Measurements from ENCODE around the gene LPCAT2. TPM values are rescaled to one million over a fixed set of nuclear protein-coding genes. Genes with fewer than 3 reads are reported as not detected.

Gene LPCAT2
- polyA plus RNA-seq, 3 donors = 28.5 to 49.7 (median 47.1) TPM

- no peak overlapping the region for H3K4me2 ChIP-seq (replicated peaks; ENCODE audit: extremely low read depth, low read length, poor library complexity, severe bottlenecking)
- H3K9me3 ChIP-seq (replicated peaks in 1 of 2; ENCODE audit: control insufficient read depth in 1 of 2, insufficient read depth in 1 of 2, low read length in 2 of 2) = no peaks in the 10 kb centered on the region
- no peak overlapping the region for H3K9ac ChIP-seq (ENCODE audit: insufficient read depth, low read length, poor library complexity, severe bottlenecking)
- DNase-seq = no peak
- peaks cover 44 to 87% of the 10 kb centered on the region in 2 donors for H3K36me3 ChIP-seq (replicated peaks in 1 of 2; ENCODE audit: control insufficient read depth in 1 of 2, insufficient read depth in 2 of 2, low read length in 2 of 2)
- no peak overlapping the region for H3K4me3 Mint-ChIP-seq
- intact Hi-C loops (cut with micrococcal nuclease) = no loop called here
- no peaks in the 10 kb centered on the region for H3K79me2 ChIP-seq (ENCODE audit: insufficient read depth, low read length)
- no peak for TF ChIP-seq CTCF (IDR thresholded peaks at IDR 0.05)
- H3K27ac ChIP-seq (ENCODE audit: low read depth in 1 of 2, low read length in 2 of 2) = no peak overlapping the region
- no peak overlapping the region for H3K27ac Mint-ChIP-seq
- H3K27me3 ChIP-seq (ENCODE audit: control insufficient read depth in 2 of 2, insufficient read depth in 2 of 2, low read length in 2 of 2) = no peaks in the 10 kb centered on the region
- peaks cover 0 to 6% (median 0%) of the 10 kb centered on the region in 7 donors for H3K9me3 Mint-ChIP-seq
- H2AFZ ChIP-seq (ENCODE audit: insufficient read depth, low read depth, low read length, poor library complexity, severe bottlenecking) = no peak overlapping the region
- no peaks in the 10 kb centered on the region for H3K4me1 ChIP-seq (ENCODE audit: control insufficient read depth in 1 of 2, insufficient read depth in 2 of 2, low read length in 2 of 2)
- H3K36me3 Mint-ChIP-seq = peaks cover 58 to 68% of the 10 kb centered on the region in 2 donors
- no peaks in the 10 kb centered on the region for H4K20me1 ChIP-seq (ENCODE audit: insufficient read depth, low read length)
- H3K4me1 Mint-ChIP-seq = no peaks in the 10 kb centered on the region
- peaks cover 0 to 1% (median 0%) of the 10 kb centered on the region in 3 donors for H3K27me3 Mint-ChIP-seq (ENCODE audit: low read depth in 3 of 3)
- H3K4me3 ChIP-seq (replicated peaks in 1 of 3; ENCODE audit: low read depth in 2 of 3, low read length in 3 of 3) = no peak overlapping the region
These were observed 48.3 kb downstream of the LPCAT2 start for GRCh38 chr16:55557186-55557585.

- H3K36me3 ChIP-seq (replicated peaks in 1 of 2; ENCODE audit: control insufficient read depth in 1 of 2, insufficient read depth in 2 of 2, low read length in 2 of 2) = peaks cover 35 to 79% of the 10 kb centered on the region in 2 donors
- H3K27me3 Mint-ChIP-seq (ENCODE audit: low read depth in 3 of 3) = peaks cover 0 to 1% (median 0%) of the 10 kb centered on the region in 3 donors
- no peaks in the 10 kb centered on the region for H3K9me3 ChIP-seq (replicated peaks in 1 of 2; ENCODE audit: control insufficient read depth in 1 of 2, insufficient read depth in 1 of 2, low read length in 2 of 2)
- no peak overlapping the region for H3K27ac ChIP-seq (ENCODE audit: low read depth in 1 of 2, low read length in 2 of 2)
- no peak overlapping the region for H3K4me3 Mint-ChIP-seq
- H3K9ac ChIP-seq (ENCODE audit: insufficient read depth, low read length, poor library complexity, severe bottlenecking) = no peak overlapping the region
- no peak for TF ChIP-seq CTCF (IDR thresholded peaks at IDR 0.05)
- peaks cover 0 to 6% (median 0%) of the 10 kb centered on the region in 7 donors for H3K9me3 Mint-ChIP-seq
- no peaks in the 10 kb centered on the region for H3K79me2 ChIP-seq (ENCODE audit: insufficient read depth, low read length)
- no peaks in the 10 kb centered on the region for H4K20me1 ChIP-seq (ENCODE audit: insufficient read depth, low read length)
- peaks cover 0 to 1% of the 10 kb centered on the region in 2 donors for H3K4me1 ChIP-seq (ENCODE audit: control insufficient read depth in 1 of 2, insufficient read depth in 2 of 2, low read length in 2 of 2)
- DNase-seq = no peak
- no peak overlapping the region for H3K4me2 ChIP-seq (replicated peaks; ENCODE audit: extremely low read depth, low read length, poor library complexity, severe bottlenecking)
- intact Hi-C loops (cut with micrococcal nuclease) = no loop called here
- no peak overlapping the region for H2AFZ ChIP-seq (ENCODE audit: insufficient read depth, low read depth, low read length, poor library complexity, severe bottlenecking)
- H3K27me3 ChIP-seq (ENCODE audit: control insufficient read depth in 2 of 2, insufficient read depth in 2 of 2, low read length in 2 of 2) = no peaks in the 10 kb centered on the region
- H3K4me1 Mint-ChIP-seq = peaks cover 13% of the 10 kb centered on the region
- no peak overlapping the region for H3K27ac Mint-ChIP-seq
- no peak overlapping the region for H3K4me3 ChIP-seq (replicated peaks in 1 of 3; ENCODE audit: low read depth in 2 of 3, low read length in 3 of 3)
- peaks cover 59 to 67% of the 10 kb centered on the region in 2 donors for H3K36me3 Mint-ChIP-seq
These were observed 50.4 kb downstream of the LPCAT2 start for GRCh38 chr16:55559233-55559632.
